Astrocyte (in vitro differentiated cells and primary cell): ENCODE results near the gene TWSG1. TPM values are rescaled to one million over a fixed set of nuclear protein-coding genes. Genes with fewer than 3 reads are reported as not detected.
A peak's percentile ranks its signal among the peaks of the same experiment; 100 is the strongest.

Source experiments
- DNase-seq: peaks from one replicate; pipeline ENCODE4 v3.0.0-alpha.2; 2010; ENCODE audit warnings: low read depth
- FAIRE-seq: peaks from 2 replicates; lab custom pipeline; 2011; peaks lifted over from hg19 to GRCh38; lab: Jason Lieb, UNC
- H2AFZ ChIP-seq: 2 replicates; pipeline ENCODE4 v1.6.0; 2012; ENCODE audit warnings: low read depth, low read length, inconsistent platforms
- H3K27ac ChIP-seq: 2 replicates; pipeline ENCODE4 v1.5.1; 2011; ENCODE audit warnings: low read depth, low read length, inconsistent platforms
- H3K27me3 ChIP-seq: 2 replicates; pipeline ENCODE4 v1.6.0; 2011; ENCODE audit warnings: low read length, inconsistent platforms; ENCODE audit not compliant: insufficient read depth
- H3K36me3 ChIP-seq: 2 replicates; pipeline ENCODE4 v1.5.1; 2011; ENCODE audit warnings: low read length, inconsistent platforms; ENCODE audit not compliant: insufficient read depth
- H3K4me1 ChIP-seq: 2 replicates; pipeline ENCODE4 v1.5.1; 2011; ENCODE audit warnings: low read length, inconsistent platforms; ENCODE audit not compliant: insufficient read depth
- H3K4me2 ChIP-seq: 2 replicates; pipeline ENCODE4 v1.6.0; 2012; ENCODE audit warnings: low read length, inconsistent platforms
- H3K4me3 ChIP-seq: 2 replicates; pipeline ENCODE4 v1.5.1; 2011; ENCODE audit warnings: low read depth, mild to moderate bottlenecking, low read length, inconsistent platforms; ENCODE audit not compliant: insufficient read depth
- H3K79me2 ChIP-seq: 2 replicates; pipeline ENCODE4 v1.6.0; 2012; ENCODE audit warnings: mild to moderate bottlenecking, low read length, inconsistent platforms; ENCODE audit not compliant: insufficient read depth
- H3K9ac ChIP-seq: 2 replicates; pipeline ENCODE4 v1.6.0; 2012; ENCODE audit warnings: mild to moderate bottlenecking, low read length, inconsistent platforms
- H3K9me3 ChIP-seq: 2 replicates; pipeline ENCODE4 v1.5.1; 2012; ENCODE audit warnings: low read depth, mild to moderate bottlenecking, low read length, inconsistent platforms; ENCODE audit not compliant: insufficient read depth
- H4K20me1 ChIP-seq: 2 replicates; pipeline ENCODE4 v1.6.0; 2012; ENCODE audit warnings: low read length, inconsistent platforms; ENCODE audit not compliant: insufficient read depth
- H3K27ac Mint-ChIP-seq: one replicate; pipeline ENCODE4 v1.8.0; 2021; ENCODE audit warnings: mild to moderate bottlenecking, mixed read lengths; ENCODE audit not compliant: unreplicated experiment
- H3K27me3 Mint-ChIP-seq: one replicate; pipeline ENCODE4 v1.8.0; 2021; ENCODE audit warnings: low read depth, mixed read lengths; ENCODE audit not compliant: unreplicated experiment
- H3K36me3 Mint-ChIP-seq: one replicate; pipeline ENCODE4 v1.8.0; 2021; ENCODE audit warnings: low read depth, mixed read lengths; ENCODE audit not compliant: unreplicated experiment
- H3K4me1 Mint-ChIP-seq: one replicate; pipeline ENCODE4 v1.8.0; 2021; ENCODE audit warnings: low read depth, mixed read lengths; ENCODE audit not compliant: unreplicated experiment
- H3K4me3 Mint-ChIP-seq: one replicate; pipeline ENCODE4 v1.8.0; 2021; ENCODE audit warnings: mild to moderate bottlenecking, moderate library complexity, mixed read lengths; ENCODE audit not compliant: unreplicated experiment
- H3K9me3 Mint-ChIP-seq: one replicate; pipeline ENCODE4 v1.8.0; 2021; ENCODE audit warnings: mild to moderate bottlenecking, mixed read lengths; ENCODE audit not compliant: unreplicated experiment
- EZH2 ChIP-seq: IDR thresholded peaks from 2 replicates; pipeline ENCODE4 v1.6.1; 2012; ENCODE audit warnings: mild to moderate bottlenecking, low read length, inconsistent platforms; ENCODE audit not compliant: insufficient read depth
- total RNA-seq: library from RNA; stranded (reverse); gene quantifications from 2 replicates; pipeline ENCODE4 v1.2.1, GENCODE V29; 2021
- TF ChIP-seq, protein P1 (sequence below): IDR thresholded peaks from 2 replicates; pipeline ENCODE4 v1.5.1; 2011; ENCODE audit warnings: low read depth, mild to moderate bottlenecking, inconsistent platforms, low read length, moderate library complexity; ENCODE audit not compliant: insufficient read depth

TWSG1 gene
- total RNA-seq, 1 donor from 2014 or later, result 48.4 TPM

- no peaks in the 10 kb centered on the region for H3K27me3 ChIP-seq
- H3K36me3 ChIP-seq, result no peaks in the 10 kb centered on the region
- H4K20me1 ChIP-seq, result no peaks in the 10 kb centered on the region
- H3K9me3 Mint-ChIP-seq, result no peaks in the 10 kb centered on the region
- H3K4me1 Mint-ChIP-seq, result peaks cover 5% of the 10 kb centered on the region
- no peak overlapping the region for H3K4me3 ChIP-seq
- DNase-seq (no peak), FAIRE-seq (no peak)
- H3K4me3 Mint-ChIP-seq, result no peak overlapping the region
- H3K27ac ChIP-seq, result no peak overlapping the region
- H3K9me3 ChIP-seq, result no peaks in the 10 kb centered on the region
- TF ChIP-seq EZH2, result no peak
- TF ChIP-seq, protein P1, sequence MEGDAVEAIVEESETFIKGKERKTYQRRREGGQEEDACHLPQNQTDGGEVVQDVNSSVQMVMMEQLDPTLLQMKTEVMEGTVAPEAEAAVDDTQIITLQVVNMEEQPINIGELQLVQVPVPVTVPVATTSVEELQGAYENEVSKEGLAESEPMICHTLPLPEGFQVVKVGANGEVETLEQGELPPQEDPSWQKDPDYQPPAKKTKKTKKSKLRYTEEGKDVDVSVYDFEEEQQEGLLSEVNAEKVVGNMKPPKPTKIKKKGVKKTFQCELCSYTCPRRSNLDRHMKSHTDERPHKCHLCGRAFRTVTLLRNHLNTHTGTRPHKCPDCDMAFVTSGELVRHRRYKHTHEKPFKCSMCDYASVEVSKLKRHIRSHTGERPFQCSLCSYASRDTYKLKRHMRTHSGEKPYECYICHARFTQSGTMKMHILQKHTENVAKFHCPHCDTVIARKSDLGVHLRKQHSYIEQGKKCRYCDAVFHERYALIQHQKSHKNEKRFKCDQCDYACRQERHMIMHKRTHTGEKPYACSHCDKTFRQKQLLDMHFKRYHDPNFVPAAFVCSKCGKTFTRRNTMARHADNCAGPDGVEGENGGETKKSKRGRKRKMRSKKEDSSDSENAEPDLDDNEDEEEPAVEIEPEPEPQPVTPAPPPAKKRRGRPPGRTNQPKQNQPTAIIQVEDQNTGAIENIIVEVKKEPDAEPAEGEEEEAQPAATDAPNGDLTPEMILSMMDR, result no peak
- peaks cover 3% of the 10 kb centered on the region for H3K4me1 ChIP-seq
- no peaks in the 10 kb centered on the region for H3K36me3 Mint-ChIP-seq
- peak overlapping the region; percentile 19 for H3K4me2 ChIP-seq
- no peak overlapping the region for H3K27ac Mint-ChIP-seq
- H2AFZ ChIP-seq, result peak overlapping the region; percentile 88
- H3K27me3 Mint-ChIP-seq, result no peaks in the 10 kb centered on the region
- H3K79me2 ChIP-seq, result no peaks in the 10 kb centered on the region
- H3K9ac ChIP-seq, result no peak overlapping the region
These were observed 99.1 kb downstream of the TWSG1 start for GRCh38 chr18:9433671-9434121.

DNA sequence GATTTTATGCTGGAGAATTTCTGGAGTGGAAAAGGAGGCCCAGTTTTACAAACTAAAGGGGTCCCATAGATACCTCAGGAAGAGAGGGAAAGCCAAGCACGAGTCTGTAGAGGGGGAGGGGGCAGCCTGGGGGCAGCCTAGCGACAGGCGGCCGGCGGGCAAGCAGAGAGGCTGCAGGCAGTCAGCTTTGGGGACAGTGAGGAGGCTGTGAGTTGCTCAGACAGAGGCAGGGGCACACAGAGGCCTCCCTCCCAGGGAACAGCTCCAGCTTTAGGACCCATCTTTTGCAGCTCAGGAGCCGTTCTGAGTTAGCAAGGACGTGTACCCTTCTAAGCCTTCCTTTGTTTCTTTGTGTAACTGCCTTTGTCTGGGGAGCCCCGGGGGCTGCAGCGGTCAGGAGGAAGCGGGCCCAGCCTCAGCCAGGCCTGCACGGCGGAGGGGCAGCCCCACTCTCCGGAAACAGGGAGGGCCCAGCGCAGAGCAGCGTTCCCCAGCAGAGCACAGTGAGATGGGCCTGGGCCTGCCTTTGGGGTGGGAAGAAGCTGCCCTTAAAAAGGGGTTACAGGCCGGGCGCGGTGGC is 99.6 kb downstream of the TWSG1 start:
- DNase-seq, result no peak
- H3K27me3 ChIP-seq, result no peaks in the 10 kb centered on the region
- no peak overlapping the region for H3K4me3 ChIP-seq
- peak overlapping the region; percentile 88 for H2AFZ ChIP-seq
- no peaks in the 10 kb centered on the region for H3K27me3 Mint-ChIP-seq
- H4K20me1 ChIP-seq, result no peaks in the 10 kb centered on the region
- H3K27ac ChIP-seq, result no peak overlapping the region
- H3K4me3 Mint-ChIP-seq, result no peak overlapping the region
- FAIRE-seq, result no peak
- H3K4me1 Mint-ChIP-seq, result peaks cover 5% of the 10 kb centered on the region
- no peaks in the 10 kb centered on the region for H3K79me2 ChIP-seq
- no peaks in the 10 kb centered on the region for H3K36me3 Mint-ChIP-seq
- H3K9me3 Mint-ChIP-seq, result no peaks in the 10 kb centered on the region
- H3K4me1 ChIP-seq, result peaks cover 3% of the 10 kb centered on the region
- TF ChIP-seq, protein P1, result no peak
- TF ChIP-seq EZH2, result no peak
- no peak overlapping the region for H3K9ac ChIP-seq
- no peak overlapping the region for H3K27ac Mint-ChIP-seq
- H3K36me3 ChIP-seq, result no peaks in the 10 kb centered on the region
- H3K4me2 ChIP-seq, result peak overlapping the region; percentile 19
- H3K9me3 ChIP-seq, result no peaks in the 10 kb centered on the region

DNA sequence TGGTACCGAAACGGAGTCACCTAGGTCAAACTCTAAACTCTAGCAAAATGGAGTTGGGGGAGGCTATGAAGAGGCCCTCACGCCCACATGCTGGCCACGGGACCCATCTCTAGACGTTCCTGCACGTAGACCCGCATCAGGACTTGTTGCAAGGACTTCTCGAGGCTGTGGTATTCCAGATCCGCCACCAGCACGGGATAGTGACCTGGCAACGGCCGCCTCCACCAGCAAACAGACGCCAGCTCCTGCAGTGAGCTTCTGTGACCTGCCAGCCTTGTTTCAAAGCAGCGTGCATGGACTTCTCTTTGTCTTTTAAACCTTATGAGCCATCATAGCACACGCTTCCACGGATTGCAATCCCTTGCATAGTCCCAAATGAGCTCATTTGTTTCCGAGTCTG is 100.5 kb downstream of the TWSG1 start:
- Histone ChIP-seq H3K36me3 (no peaks in the 10 kb centered on the region), H2AFZ (no peak overlapping the region), H3K27me3 (no peaks in the 10 kb centered on the region), H3K4me3 (no peak overlapping the region), H3K4me2 (no peak overlapping the region), H3K79me2 (no peaks in the 10 kb centered on the region), H3K4me1 (peaks cover 3% of the 10 kb centered on the region), H3K9me3 (no peaks in the 10 kb centered on the region), H4K20me1 (no peaks in the 10 kb centered on the region), H3K9ac (no peak overlapping the region), H3K27ac (no peak overlapping the region)
- Mint-ChIP-seq H3K36me3 (no peaks in the 10 kb centered on the region), H3K4me1 (peaks cover 5% of the 10 kb centered on the region), H3K9me3 (no peaks in the 10 kb centered on the region), H3K27ac (no peak overlapping the region), H3K4me3 (no peak overlapping the region), H3K27me3 (no peaks in the 10 kb centered on the region)
- TF ChIP-seq EZH2, result no peak
- no peak for DNase-seq
- no peak for FAIRE-seq
